ENCODE results near the gene DNAH8.

Gene DNAH8

DNA sequence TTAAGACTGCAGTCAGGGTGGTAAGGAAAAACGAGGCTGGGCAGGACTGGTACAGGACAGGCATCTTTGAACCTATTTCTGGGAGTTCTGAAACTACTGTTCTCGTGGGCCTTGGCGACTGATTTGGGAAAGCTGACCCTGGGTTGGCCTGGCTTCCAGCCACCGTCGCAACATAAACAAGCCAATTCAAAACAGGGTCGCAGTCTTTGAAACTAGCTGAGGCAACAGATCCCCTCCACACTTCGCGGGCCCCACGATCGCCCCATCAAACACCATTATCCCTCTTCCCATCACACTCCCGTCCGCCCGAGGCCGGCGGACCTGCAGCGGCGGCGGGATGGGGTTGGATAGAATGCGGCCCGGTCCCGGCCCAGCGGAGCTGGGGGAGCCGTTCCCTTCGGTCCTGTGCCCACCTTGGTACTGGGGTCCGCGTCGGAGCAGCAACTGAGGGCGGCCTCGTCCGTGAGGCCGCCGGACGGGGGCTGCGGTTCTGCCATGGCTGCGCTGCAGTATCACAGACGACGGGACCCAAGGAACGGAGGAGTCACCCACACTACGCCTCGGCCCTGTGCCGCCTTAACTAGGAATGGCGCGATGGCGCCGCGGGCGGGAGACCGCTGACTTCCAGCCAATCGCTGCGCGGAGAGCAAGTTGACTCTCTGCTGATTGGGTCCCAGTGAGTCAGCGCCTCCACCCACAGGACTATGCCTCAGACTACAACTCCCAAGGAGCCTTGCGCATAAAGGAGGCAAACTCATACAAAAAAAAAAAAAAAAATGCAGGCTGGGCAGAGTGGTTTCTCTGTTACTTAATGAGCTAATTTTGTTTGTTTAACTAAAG lies 12.3 kb upstream of the DNAH8 start, which contains the start of gene GLO1:
GLO1 (minus strand) TSS at position 588 of the 840 bp plus-strand sequence; CDS start at position 497, 91 bp downstream.
- DNase-seq, result peak; percentile 91

DNA sequence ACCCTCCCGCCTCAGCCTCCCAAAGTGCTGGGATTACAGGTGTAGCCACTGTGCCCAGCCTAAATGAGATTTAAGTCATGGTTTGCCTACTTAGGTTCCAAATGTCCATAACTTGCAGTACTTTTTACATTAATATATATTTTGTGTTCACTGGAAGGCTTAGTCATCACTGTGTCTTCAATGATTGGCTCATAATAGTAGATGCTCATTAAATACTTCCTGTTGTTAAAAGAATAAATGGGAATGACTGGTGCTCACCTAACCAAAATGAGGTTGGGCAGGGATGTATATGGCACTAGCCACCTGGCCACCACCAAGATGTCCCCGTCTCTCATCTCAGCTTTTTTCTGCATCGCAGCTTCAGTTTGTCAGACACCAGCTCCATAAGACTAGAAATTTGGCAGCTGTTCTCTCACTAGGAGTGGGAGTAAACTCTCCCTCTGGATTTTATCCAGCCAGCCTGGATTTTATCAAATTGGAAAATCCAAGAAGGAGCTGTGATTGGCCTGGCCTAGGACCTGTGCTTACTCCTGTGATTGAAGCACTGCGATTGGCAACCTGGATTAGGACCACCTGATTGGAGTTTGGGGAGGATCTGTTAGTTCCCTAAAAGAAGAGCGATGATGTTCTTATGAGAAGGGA lies 11.0 kb upstream of the DNAH8 start:
- no peak for DNase-seq

DNA sequence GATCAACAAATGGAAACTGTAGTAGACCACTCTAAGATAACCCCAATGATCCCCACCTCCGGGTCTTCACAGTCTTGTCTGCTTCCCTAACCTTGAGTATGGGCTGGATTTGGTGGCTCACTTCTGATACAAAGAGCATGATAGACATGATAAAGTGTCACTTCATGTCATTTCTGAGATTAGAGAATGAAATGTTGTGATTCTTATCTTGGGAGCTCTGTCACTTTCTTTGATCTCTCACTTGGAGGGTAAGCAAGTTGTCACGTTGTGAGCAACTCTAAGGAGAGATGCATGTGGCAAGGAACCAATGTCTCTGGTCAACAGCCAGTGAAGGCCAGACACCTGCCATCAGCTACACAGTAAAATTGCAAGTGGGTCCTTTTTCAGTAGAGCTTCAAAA lies 9.2 kb upstream of the DNAH8 start:
- no peak for DNase-seq

DNA sequence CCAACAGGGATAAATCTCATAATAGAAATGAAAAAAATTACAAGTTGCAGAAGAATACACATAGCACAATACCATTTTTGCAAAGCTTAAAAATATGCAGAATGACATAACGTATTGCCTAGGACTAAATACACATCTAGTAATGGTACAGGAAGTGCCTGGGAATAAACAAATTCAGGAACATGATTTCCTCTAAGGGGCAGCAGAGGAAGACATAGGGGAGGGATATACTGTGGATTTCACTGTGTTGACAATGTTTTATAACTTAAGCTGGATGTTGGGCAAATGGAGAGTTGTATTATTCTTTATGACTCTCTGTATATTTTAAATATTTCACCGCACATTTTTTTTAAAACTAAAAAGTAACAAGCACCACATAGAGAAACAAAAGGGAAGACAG lies 6.6 kb upstream of the DNAH8 start:
- DNase-seq, result no peak

DNA sequence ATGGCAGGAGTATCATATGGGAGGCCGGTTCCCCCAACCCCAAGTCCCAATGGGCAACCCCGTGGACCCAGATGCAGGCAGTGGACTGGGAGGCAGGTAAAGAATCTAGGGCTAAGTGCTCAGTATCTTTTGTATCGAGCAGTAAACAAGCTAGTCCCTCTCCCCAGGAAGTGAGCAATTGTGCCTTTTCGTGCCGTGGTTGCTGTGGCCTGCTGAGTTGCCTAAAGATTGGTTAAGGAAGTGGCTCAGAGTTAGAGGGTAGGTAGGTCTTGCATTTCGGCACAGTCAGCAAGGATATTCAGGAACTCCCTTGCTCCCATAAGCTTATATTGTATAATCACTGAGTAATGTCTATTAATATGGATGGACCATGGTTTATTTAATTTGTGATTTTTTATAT lies 1.3 kb upstream of the DNAH8 start:
- no peak for DNase-seq

DNA sequence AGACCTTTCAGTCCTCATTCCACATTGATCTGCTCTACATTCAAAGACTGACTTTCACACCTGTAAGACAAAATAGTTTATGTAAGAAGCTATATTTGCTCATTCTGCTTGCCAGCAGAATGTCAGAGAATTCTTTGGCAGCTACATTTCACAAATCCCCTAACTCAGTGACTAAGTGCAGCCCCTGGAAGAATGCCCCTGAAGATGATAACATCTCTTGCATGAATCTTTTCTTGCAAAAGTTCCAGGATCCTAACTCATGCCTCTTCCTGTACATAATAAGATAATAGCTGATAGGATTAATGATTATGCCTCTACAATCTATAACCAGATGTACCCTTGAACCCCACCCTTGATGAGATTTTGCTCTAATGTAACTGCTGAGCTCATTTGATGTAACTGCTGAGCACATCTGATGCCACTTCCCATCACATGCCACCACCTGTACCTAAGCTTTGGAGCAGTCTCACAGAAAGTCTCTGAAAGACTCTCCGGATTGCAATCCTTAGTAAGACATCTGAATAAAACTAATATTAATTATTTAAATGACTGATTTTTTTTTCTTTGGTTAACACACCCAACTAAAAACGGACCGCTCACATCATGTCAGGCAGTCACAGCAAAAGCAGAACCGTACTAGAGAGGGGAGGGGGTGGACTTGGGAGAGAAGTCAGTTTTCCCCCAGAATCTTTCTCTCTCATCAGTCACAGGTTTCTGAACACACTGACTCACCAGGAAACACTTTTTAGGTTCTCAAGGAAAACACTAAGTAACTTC lies 684 bp upstream of the DNAH8 start:
- no peak for DNase-seq

DNA sequence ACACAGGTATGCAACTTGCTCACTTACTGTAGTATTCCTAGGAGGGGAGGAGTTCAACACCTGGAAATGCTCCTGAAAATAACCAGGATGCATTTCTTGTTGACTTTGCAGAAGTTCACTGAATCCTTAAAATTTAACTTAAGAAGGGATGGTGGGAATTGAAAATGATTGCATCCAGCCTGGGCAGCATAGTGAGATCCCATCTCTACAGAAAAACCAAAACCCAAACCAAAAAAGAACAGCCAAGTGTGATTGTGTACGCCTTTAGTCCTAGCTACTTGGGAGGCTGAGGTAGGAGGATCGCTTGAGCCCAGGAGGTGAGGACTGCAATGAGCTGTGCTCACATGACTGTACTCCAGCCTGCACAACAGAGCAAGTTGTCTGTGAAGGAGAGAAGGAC lies 1.7 kb downstream of the DNAH8 start:
- DNase-seq, result no peak

DNA sequence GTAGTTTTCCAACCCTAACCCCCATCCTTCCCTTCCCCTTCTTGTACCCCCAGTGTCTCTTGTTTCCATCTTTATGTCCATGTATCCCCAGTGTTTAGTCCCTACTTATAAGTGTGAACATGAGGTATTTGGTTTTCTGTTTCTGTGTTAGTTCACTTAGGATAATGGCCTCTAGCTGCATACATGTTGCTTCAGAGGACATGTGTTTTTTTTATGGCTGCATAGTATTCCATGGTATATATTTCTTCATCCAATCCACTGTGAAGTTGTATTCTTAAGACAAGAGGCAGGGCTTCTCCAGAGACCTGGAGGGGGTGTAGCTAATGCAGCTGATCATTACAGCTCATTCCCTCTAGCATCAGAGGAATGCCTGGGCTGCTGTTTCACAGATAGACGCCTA lies 4.2 kb downstream of the DNAH8 start:
- DNase-seq, result no peak

DNA sequence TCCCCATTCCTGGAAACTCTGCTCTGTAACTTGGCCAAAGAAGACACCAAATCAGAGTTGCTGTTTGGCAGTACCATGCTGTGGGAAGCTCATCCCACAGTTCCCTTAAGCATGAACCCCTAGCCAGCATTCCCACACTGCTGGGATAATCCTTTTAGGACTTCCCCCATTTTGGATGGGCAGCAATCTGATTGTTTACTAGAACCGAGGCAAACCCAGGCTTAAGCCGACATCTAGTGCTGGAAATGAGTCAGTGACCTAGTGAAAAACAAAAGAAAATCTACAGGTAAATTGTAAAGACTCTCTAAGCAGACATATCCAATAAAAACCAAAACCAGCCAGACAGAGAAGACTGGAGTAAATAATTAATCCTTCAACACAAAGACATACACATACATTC lies 5.2 kb downstream of the DNAH8 start:
- no peak for DNase-seq

DNA sequence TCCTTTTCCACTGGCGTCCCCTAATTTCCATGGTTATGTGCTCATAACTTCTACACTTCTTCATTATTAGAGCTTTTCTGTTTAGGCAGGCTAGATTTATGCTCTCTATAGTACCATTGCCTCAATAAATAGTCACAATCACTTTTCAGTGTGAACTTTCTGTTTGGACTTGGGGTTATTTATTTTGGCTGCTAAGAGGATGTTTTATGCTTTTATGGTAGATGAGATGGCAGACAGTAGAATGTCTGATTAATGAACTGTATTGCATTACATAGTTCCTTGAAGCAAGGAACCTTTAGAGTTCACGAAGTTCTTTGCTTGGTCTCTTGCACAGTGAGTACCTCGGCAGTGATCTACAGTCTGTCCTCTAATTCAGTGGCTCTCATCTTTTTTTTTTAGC lies 6.9 kb downstream of the DNAH8 start:
- DNase-seq, result no peak

DNA sequence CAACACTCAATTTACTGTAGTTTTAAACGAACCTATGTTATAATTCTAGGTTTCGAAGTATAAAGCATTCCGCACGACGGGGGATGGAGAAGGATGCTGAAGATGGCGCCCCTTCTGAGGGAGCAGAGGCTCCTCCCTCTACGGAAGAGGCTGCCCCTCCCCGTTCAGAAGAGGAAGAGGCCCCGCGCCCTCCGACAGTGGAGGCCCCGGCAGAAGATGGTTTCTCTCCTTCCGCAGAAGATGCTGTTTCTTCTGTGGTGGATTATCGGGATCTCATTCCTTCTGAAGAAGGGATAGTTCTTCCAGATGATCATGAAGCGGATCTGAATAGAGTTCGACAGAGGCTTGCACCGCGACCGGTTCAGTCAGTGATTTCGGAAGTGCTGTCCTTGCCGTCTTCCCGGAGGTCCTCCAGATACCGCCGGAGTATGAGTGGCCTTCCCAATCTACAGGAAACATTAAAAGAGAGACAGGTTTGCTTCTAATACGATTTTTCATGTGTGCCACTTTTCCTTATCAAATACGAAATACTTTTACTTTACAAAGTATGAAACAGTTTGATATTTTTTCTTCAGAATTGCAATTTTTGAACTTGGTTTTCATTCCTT lies 7.7 kb downstream of the DNAH8 start:
- no peak for DNase-seq

DNA sequence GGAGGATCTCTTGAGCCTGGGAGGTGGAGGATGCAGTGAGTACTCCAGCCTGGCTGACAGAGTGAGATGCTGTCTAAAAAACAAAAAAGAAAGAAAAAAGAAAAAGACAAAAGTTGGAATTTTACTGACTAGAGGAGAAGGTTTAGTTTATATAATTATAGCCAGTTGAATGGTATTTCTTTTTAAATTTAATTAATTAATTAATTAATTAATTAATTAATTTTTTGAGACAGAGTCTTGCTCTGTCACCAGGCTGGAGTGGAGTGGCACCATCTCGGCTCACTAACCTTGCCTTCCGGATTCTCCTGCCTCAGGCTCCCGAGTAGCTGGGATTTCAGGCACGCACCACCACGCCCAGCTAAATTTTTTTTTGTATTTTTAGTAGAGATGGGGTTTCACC lies 8.7 kb downstream of the DNAH8 start:
- DNase-seq, result no peak

DNA sequence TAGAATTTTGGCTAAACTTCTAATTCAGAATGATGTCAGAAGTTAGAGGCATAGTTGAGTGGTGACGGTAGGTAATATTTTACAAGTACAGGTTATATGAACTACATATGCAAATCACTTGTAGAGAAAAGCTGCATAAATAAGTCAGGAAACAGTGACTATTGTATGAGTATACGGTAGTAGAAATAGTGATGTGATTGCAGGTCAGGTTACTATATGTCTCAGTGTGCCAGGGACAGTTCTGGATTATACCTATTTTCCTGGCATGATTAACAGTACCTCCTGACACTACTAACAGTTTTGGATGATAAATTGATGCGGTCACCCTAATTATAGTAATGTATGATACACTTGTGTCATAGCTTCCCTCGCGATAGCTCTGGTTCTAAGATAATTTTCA lies 9.2 kb downstream of the DNAH8 start:
- no peak for DNase-seq

DNA sequence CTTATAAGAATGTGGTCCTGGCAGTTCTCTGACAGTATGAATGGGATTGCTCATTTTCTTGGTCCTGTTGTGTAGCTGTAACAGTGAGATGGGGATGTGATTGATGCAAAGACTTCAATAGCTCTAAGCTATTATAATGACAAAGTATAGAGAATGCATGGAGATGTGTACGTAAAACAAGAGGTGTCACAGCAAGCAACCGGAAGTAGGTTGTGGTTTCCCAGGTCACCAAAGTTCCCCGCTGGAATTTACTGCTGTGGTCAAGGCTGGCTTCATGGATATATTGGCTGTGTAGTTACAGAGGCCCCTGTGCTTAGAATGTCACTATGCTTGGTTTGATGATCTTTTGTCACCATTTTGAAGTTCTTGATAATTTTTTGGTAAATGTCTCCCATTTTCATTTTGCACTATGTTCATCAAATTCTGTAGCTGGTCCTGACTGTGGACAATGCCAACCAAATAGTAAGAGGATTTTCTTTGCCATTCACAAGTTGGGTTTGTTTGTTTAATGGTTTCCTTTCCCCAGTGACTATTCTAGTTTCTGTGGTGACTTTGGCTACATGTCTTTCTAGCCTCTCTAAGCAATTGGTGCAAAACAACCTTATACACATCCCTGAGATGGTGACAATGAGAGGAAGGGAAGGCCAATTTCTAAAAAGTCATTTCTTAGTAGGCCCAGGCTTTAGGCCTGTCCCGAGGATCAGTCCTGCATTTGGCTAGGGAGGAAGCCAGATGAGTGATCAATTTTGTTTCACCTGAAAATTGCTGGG lies 10.5 kb downstream of the DNAH8 start:
- DNase-seq, result no peak

DNA sequence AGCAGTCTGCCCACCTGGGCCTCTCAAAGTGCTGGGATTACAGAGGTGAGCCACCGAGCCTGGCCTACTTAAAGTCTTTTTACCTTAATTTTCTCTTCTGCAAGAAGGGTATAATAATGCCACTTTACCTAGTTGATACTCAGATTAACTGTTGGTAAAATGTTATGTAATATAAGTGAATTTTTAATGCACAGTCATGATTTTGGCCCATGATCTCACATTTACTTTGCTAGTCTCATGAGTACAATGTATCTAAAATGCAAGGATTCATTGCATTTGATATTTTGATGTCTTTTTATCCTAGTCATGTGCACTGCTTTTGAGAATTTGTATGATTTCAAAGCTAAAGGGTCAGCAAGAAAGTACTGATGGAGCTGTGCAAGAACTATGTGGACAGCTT lies 13.1 kb downstream of the DNAH8 start:
- DNase-seq, result no peak

DNA sequence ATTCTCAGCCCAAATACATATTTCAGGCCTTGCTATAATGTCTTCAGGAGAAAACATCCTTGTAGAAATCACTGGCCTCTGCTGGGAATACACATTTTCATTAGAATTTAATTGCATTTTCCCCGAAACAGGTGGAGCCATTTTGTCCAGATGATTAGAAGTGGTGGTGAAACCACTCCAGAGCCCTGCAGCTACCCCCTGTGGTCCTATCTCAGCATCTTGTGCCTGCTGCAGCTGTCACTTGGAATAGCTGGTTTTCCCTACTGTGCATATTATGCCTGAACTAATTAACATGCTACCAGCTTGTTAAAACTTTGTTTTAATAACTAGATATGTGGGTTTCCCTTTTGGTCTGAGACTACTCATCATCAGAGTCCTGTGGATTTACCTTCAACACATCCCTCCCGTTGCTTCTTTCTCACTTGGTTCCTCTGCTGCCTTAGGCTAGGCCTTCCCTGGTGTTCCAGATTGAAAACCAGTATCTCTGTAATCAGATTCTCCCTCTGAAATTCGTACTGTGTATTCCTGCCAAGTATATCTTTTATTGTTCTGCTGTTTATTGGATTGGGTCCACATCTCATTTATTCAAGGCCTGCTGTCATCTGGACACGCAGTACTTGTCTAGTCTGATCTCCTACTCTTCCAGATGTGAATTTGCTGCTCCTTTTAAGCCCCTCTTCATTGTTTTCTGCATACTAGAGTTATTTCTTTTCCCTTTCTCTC lies 15.2 kb downstream of the DNAH8 start:
- no peak for DNase-seq

DNA sequence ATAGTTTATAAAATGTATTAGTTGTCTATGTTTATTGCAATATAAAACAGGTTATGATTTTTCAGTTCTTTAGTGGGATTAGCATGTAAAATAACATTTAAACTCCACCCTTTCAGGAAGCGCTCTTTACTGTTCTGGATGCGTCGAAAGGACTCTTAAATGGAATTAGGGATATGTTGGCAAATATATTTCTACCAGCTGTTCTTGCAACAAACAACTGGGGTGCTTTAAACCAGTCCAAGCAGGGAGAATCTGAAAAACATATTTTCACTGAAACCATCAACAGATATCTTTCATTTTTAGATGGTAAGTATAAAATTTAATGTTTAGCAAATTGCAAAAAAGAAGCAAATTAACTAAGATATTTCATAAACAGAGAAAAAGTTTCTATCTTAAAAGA lies 21.8 kb downstream of the DNAH8 start:
- DNase-seq, result no peak

DNA sequence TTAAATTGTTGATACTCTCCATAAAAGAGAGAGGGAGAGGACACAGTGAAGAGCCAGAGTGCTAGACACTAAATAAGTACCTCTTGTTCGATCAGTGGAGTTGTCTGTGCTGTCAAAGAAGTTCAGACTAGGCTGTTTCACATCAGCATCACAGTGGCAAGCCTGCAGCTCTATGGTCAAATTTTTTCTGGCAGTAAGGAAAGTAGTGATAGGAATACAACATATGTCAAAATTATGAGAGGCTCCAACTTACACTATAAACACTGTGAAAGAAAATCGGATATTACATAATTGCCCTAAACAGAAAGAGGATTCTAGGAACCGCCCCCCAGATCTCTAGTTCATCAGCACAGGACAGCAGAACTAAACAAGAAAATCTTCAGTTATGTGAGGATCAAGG lies 23.1 kb downstream of the DNAH8 start:
- no peak for DNase-seq

DNA sequence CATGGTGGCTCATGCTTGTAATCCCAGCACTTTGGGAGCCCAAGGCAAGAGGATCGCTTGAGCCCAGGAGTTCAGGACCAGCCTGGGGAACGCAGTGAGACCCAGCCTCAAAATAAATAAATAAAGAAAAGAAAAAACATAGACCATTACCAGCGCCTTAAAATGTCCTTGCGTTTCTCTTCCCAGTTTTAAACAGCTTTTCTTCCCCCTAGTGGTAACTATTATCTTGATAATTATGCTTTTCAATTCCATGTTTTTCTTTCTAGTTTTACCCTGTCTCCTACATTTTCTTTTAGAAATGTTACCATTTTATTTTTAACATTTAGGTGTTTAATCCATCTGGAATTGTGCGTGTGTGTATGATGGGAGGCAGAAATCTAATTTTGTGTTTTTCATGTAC lies 24.4 kb downstream of the DNAH8 start:
- DNase-seq, result no peak

DNA sequence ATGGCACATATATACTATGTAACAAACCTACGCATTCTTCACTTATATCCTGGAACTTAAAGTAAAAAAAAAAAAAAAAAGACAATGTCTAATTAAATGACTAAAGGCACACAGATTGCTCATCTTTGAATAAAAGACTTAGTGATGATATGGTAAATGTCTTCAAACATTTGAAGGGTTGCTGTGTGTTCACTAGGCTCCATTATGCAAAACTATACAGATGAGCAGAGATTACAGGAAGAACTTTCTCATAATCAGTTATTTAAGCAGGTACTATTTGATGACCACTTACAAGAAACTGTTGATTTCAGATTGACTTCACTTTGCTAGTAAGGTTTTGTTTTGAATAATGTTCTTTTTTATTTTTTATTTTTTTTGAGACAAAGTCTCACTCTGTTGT lies 34.4 kb downstream of the DNAH8 start:
- no peak for DNase-seq

DNA sequence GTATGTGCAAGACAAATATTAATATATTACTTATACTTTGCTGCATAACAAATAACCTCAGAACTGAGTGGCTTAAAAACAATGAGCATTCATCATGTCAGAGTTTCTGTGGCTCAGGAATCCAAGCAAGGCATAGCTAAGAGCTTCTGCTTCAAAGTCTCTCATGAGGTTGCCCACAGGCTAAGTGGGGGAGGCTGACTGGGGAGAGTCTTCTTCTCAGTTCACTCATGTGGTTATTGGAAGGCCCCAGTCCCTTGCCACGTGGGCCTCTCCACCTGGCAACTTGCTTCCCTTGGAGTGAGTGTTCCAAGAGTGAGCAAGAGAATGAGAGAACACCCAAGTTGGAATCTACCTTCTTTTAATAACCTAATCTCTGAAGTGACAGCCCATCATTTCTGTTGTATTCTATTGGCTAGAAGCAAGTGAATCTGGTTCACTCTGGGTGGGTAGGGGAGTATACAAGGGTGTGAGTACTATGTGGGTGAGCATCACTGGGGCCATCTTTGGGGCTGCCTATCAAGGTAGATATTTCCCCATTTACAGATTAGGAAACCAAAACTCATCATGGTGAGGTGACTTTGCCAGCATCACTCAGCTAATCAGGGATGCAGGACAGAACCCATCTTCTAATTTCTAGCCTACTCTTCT lies 36.0 kb downstream of the DNAH8 start:
- no peak for DNase-seq
